Measurements from ENCODE around the gene NT5C.

Gene NT5C

DNA sequence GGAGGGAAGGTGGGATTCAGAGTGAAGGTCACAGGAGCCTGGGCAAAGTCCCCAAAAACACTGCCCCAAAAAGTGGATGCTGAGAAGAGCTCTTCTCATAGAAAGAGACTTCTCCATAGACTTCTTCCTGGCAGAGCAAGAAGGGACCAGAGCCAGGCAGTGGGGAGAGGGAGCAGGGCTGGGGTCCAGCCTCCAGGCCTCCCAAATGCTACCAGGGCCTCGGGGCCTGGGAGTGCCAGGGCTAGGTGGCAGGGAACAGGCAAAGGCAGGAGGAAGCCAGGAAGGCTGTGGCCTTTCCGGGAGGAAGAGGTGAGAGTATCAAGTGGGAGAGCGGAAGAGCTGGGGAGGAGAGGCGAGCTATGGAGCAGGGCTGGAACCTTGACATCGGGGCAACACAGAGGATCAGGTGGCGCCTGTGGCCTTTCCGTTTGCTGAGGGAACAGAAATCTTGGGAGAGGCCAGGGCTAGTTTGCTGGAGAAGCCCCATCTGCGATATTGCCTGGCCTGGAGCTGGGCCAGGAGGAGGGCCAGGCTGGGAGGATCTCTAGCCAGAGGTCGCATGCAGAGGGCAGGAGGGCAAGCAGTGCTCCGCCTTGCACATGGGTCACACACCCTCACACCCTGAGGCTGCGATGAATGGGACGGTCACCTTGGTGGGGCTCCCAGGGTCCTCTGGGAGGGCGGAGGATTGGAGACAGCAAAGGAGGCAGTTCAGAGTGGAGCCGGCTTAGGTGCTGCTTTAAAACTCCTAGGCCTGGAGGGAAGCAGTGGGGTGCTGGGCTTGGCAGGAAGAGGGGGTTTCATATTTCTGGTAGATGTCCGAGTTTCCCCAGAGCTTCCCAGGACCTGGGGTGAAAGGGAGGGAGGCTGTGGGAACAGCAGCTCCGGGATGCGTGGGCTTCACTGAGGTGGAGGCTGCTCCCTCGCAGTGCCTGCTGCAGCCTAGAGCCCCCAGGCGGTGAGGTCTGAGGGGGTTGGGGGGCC is 40.4 kb downstream of the NT5C start:
- no peak for DNase-seq

DNA sequence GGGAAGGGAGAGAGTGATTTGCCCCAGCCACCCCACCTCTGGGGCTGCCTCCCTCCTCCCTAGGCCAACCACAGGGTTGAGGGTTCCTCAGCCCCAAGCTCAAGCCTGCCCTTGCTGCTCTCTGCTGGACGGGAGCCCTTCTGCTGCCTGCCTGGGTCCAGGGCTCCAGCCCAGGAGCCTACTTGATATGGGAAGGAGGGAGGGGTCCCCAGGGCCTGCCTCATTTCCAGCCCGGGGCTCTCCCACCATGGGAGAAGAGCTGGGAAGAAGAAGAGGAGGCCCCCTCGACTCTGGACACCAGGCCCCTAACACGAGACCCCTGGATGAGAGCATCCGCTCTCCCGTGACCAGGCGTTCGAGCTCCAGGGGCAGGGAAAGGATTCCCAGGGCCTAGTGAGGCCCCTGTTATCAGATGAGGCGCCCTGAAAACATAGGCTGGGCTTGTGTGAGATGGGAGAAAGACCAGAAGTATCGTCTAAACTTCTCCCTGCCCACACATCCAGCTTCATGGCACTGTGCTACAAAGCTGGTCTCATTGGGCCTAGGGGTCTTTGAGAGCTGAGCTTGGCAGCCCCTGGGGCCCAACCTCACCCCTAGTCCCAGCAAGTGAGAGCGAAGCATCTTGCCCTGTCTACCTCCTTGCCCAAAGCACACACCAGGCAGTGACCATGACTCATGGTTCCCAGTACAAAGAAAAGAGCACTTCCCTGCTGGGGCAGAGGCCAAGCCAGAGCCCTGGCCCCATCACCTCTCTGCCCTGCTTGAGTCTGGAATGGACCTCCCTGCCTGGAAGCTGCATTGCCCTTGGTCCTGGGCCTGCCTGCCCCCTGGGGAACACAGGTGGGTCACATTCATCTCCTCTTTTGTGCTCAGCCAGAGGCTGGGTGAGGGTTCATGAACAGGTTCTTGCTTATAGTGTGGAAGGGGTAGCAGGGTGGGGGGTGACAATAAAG is 42.8 kb downstream of the NT5C start:
- no peak for DNase-seq

DNA sequence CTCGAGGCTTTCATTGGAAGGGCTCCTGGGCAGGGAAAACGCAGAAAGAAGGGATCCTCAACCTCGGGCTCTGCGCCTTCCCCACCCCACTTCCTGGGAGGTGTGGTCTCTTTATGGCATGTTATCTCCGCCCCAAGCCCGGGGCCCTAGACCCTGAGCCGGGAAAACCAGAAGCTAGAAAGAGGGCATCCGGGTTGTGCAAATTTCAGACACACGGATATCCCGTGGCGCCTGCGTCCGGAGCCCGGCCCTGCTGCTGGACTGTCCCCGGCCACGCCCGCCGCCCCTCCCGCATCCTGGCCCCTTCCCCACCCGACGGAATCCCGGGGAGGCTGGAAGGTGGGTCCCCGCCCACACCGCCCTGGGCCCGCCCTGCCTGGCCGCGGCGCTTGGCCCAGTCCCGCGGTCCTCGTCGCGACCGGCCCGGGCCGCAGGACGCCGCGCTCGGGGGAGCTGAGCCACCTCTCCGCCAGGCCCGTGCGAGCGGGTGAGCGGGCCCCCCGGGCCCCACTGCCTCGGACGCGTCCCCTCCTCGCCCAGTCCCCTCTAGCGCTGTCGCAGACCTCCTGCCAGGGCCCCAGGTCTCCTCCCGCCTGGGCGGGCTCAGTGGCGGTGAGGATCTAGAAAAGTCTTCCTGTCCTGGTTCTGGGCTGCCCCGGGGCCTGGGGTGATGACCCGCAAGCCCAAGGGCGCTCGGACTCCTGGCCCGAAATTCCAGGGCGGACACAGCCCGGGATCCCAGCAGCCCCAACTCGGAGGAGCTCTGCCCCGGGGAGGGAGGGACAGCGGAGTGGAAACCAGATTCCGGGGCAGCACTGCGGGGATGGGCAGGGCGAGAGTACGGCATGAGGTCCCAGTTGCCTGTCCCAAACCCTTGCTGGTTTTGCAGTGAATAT is 43.7 kb downstream of the NT5C start, which contains the start of gene SLC16A5:
Gene SLC16A5, plus strand, starts transcription at position 397 of the 896 bp plus-strand sequence. CDS start 5,683 bp downstream, outside the sequence.
- DNase-seq: peak in 3 of 5 donors; percentile 25 to 51 (median 34)

DNA sequence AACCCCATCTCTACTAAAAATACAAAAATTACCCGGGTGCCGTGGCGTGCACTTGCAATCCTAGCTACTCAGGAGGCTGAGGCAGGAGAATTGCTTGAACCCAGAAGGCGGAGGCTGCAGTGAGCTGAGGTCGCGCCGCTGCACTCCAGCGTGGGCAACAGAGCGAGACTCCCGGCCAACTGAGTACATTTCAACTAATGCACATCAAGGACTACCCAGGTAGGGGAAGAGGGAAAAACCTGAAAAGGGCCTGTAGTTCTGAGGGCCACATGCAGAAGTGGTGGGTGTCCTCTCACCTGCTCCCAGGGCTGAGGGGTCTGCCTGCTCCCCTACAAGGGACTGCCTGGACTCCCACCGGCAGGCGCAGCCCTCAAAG is 44.4 kb downstream of the NT5C start:
- DNase-seq: no peak

DNA sequence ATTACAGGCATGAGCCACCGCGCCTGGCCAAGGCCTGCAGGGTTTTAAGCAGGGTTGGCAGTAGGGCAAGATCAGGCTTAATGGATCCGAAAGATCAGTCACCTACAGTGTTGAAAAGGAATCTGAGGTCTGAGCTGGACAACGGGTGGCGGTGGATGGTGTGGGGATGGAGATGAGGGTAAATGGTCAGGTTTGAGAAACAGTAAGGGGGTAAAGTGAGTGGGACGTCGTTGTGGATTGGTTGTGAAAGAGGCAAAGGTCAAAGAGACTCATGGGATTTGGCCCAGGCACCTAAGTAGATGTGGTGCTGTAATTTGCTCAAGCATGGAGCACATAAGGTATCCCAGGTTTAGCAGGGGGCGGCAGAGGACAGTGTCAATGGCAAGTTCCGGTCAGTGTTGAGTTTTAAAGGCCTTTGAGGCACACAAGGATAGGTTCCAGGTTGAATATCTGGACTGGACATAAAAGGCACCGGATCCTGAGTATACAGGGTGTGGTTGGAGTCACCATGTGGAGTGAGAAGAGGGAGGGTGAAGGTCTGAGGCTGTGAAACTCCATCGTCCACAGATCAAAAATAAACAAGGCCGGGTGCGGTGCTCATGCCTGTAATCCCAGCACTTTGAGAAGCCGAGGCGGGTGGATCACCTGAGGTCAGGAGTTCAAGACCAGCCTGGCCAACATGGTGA is 44.9 kb downstream of the NT5C start:
- no peak for DNase-seq

DNA sequence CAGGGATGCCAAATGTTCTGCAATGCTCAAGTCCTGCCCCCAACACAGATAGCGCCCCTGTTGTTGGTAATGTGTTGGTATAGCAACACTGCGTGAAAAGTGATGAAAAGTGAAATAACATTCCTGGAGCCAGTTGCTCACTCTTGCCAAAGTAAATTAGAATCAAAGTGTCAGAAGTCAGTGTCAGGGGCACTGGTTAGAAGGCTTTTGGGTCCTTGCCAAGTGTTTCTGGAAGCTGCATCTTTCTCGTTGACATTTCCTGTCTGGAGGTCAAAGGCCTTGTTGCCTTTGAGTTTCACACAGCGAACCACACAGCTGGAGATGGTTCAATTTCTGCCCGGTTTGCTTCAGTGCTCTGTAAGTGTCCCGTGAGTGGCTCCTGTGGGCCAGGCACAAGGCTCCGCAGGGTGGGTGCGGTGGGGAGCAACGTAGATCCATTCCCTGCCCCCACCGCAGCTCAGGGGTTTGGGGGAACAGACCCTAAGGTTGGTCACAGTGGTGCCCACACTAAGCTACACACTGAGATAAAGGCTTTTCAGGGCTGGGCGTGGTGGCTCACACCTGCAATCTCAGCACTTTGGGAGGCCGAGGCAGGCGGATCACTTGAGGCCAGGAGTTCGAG is 47.4 kb downstream of the NT5C start:
- DNase-seq: no peak

DNA sequence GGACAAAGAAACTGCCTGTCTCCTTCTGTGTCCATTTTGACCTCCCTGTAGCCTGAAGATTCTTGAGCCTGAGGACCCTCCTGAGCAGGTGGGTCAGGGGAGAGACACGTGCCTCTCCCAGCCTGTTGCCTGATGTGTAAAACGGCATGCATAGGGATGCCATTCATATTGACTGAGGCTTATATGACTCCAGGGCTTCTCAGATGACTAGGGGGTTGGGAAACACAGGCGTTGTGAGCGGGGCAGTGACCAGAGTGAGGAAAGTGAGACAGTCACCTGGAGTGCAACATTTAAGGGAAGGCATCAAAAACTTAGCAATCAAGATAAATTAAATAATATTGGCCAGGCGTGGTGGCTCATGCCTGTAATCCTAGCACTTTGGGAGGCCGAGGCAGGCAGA is 48.9 kb downstream of the NT5C start:
- DNase-seq: no peak

DNA sequence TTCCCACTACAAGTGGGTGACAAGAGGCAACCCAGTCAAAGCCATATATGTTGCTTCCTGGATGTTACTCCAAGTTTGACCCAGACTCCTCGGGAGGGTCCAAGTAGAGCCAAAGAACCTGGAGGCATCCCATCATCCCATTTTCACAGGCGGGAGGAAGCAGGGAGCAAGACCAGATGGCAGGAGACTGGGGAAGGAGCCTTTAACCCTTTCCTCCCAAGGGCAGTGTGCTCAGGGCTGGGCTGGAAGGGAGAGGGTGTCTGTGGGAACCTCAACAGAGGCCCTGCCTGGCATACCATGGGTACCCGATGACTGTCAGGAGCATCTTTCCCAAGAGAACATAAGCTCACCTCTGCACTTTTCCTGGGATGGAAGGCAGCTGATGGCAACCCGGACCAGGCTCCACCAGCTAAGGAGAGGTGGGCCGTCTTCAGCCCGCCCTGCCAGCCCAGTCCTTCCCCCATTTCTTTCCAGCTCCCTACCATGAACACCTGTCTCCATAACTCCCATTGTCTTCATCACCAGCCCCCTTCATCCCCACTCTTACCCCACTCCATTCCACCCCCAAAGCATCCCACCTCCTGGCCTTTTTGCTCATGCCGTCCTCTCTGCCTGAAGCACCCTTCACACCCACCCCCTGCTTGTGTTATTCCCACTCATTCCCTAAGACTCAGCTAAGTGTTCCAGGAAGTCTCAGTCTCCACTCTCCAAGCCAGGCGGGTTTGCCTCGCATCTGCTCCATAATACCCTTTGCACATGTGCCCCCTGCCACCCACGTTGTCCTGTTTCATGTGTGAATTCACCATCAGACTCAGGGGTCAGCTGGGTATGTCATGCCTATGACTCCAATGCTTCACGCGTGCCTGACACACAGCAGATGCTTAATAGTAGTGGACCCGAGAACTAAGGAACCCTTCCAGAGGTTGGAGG is 49.7 kb downstream of the NT5C start:
- DNase-seq: no peak
